ENCODE results near the gene FHAD1. TPM values are rescaled to one million over a fixed set of nuclear protein-coding genes. Genes with fewer than 3 reads are reported as not detected.

The FHAD1 gene
- total RNA-seq, 4 donors from 2014 or later: 1.6 TPM; not detected in 3

DNA sequence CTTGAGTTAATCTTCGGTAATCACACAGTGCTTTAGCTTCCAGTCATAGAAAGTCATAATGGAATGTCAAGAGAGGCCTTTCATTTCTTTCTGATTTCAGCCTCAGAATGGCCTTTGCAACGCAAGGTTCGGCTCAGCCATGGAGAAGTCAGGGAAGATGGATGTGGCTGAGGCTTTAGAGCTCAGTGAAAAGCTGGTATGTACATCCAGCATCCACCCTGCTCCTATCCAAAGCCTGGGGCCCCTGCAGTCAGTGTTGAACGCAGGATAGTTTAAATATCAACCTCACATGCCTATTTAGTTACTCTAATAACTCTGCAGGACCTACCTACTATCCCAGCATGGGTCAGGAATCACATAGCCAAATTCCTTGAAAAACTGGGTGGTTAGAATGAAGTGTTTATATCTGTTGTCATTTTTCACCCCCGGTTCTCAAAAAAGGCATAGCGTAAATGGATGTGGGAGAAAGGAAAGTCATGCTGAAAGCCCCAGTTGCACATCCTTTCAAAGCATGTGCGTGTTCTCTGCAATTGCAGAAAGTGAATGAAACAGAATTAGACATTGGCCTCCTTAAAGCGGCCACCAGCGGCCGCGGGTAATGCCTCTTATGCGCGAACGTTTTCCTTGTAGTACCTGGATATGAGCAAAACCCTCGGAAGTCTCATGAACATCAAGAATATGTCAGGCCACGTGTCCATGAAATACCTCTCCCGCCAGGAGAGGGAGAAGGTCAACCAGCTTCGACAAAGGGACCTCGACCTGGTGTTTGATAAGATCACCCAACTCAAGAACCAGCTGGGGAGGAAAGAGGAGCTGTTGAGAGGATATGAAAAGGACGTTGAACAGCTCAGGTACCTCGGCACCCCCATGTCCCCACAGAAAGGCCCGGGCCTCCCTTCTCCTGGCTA, 133.8 kb downstream of the FHAD1 start:
- H3K4me1 ChIP-seq: no peaks in the 10 kb centered on the region
- no peaks in the 10 kb centered on the region for H3K36me3 ChIP-seq
- DNase-seq (ENCODE audit: low spot score in 2 of 2): no peak
- no peak overlapping the region for H3K27ac ChIP-seq
- WGBS: 92% methylated on average over 22 of the region's 22 CpGs
- H3K27me3 ChIP-seq: no peaks in the 10 kb centered on the region
- no peak overlapping the region for H3K4me3 ChIP-seq
- H3K9me3 ChIP-seq: no peaks in the 10 kb centered on the region
- TF ChIP-seq POLR2AphosphoS5 (IDR thresholded peaks at IDR 0.05) (no peak), POLR2A (IDR thresholded peaks at IDR 0.05) (no peak), EP300 (IDR thresholded peaks at IDR 0.05) (no peak)
- TF ChIP-seq, protein P1, sequence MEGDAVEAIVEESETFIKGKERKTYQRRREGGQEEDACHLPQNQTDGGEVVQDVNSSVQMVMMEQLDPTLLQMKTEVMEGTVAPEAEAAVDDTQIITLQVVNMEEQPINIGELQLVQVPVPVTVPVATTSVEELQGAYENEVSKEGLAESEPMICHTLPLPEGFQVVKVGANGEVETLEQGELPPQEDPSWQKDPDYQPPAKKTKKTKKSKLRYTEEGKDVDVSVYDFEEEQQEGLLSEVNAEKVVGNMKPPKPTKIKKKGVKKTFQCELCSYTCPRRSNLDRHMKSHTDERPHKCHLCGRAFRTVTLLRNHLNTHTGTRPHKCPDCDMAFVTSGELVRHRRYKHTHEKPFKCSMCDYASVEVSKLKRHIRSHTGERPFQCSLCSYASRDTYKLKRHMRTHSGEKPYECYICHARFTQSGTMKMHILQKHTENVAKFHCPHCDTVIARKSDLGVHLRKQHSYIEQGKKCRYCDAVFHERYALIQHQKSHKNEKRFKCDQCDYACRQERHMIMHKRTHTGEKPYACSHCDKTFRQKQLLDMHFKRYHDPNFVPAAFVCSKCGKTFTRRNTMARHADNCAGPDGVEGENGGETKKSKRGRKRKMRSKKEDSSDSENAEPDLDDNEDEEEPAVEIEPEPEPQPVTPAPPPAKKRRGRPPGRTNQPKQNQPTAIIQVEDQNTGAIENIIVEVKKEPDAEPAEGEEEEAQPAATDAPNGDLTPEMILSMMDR (IDR thresholded peaks at IDR 0.05): no peak

DNA sequence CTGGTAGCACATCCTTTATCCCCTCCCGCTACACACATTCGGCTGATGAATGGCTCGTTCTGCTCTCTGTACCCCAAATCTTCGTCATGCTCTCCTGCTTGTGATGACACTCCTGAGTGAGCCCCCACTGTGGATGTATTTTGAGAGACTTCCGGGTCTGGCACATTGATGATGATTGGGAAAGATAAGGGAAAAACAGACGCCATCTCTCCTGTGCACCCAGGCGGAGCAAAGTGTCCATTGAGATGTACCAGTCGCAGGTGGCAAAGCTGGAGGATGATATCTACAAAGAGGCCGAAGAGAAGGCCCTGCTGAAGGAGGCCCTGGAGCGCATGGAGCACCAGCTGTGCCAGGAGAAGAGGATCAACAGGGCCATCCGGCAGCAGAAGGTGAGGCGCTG, 134.8 kb downstream of the FHAD1 start:
- no peaks in the 10 kb centered on the region for H3K36me3 ChIP-seq
- 91% methylated on average over 12 of the region's 12 CpGs for WGBS
- no peaks in the 10 kb centered on the region for H3K4me1 ChIP-seq
- no peaks in the 10 kb centered on the region for H3K9me3 ChIP-seq
- no peaks in the 10 kb centered on the region for H3K27me3 ChIP-seq
- no peak for DNase-seq (ENCODE audit: low spot score in 2 of 2)
- H3K27ac ChIP-seq: no peak overlapping the region
- no peak overlapping the region for H3K4me3 ChIP-seq
- TF ChIP-seq, protein P1 (IDR thresholded peaks at IDR 0.05): no peak
- TF ChIP-seq POLR2A (IDR thresholded peaks at IDR 0.05) (no peak), POLR2AphosphoS5 (IDR thresholded peaks at IDR 0.05) (no peak), EP300 (IDR thresholded peaks at IDR 0.05) (no peak)

DNA sequence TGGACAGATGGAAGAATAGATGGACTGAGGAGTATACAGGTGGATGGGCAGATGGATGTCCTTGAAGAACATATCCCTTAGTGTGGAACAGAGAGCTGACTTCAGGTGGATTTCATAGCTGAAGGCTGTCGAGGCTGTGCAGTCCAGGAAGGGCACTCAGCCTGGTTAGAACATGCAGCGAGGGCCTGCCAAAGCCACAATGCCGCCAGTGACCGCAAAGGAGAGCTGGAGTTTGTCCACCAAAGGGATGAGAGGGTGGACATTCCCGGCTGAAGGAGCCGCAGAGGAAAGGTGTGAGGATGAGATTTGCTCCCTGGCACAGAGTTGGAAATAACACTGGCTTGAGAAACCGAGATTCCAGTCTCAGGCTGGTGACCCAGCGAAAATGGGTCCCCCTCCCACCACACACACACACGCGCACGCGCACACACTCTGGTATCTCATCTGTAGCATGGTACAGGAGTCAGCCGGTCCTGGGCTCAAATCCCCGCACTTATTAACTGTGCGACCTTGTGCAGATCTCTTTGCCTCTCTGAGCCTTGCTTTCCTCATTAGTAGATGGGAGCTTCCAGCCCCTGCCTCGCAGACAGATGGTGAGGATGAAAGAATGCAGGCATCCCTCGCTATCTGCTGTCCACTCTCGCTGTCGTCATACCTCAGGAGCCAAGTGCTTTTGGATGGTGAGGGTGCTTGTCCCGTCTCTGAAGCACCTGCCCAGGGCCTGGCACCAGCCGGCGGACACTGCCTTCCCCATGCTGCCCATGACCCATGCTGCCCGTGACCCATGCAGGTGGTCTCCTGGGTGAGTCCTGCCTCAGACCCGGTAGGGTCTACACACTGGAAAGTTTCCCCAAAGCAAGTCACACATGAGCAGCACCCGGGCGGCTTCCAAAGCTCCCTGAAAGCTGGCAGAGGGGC, 135.8 kb downstream of the FHAD1 start:
- 91% methylated on average over 23 of the region's 26 CpGs for WGBS
- no peak for TF ChIP-seq POLR2A (IDR thresholded peaks at IDR 0.05)
- TF ChIP-seq, protein P1 (IDR thresholded peaks at IDR 0.05): no peak
- no peak for TF ChIP-seq EP300 (IDR thresholded peaks at IDR 0.05)
- no peak for TF ChIP-seq POLR2AphosphoS5 (IDR thresholded peaks at IDR 0.05)
- no peak for DNase-seq (ENCODE audit: low spot score in 2 of 2)

DNA sequence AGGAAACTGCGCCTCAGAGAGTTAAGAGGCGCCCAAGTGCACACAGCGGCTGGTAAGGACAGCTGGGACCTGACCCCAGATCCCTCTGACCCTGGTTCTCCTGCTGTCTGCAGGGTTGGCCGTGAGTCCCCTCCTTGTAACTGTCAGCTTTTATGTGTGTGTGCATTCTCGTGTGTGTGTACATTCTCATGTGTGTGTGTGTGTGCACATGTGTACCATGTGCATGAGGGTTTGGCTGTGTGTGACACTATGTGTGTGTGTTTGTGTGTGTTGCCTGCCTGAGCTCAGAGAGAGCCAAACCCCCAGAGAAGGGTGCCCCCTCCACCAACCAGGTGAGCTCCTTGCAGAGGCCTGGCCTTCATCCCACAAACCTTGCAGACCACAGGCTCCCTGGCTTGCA, 136.8 kb downstream of the FHAD1 start:
- no peaks in the 10 kb centered on the region for H3K27me3 ChIP-seq
- no peaks in the 10 kb centered on the region for H3K36me3 ChIP-seq
- no peaks in the 10 kb centered on the region for H3K9me3 ChIP-seq
- WGBS: 83% methylated on average over 1 of the region's 5 CpGs
- TF ChIP-seq POLR2AphosphoS5 (IDR thresholded peaks at IDR 0.05): no peak
- TF ChIP-seq, protein P1 (IDR thresholded peaks at IDR 0.05): no peak
- no peak for TF ChIP-seq EP300 (IDR thresholded peaks at IDR 0.05)
- TF ChIP-seq POLR2A (IDR thresholded peaks at IDR 0.05): no peak
- no peak for DNase-seq (ENCODE audit: low spot score in 2 of 2)
- H3K4me1 ChIP-seq: no peaks in the 10 kb centered on the region
- no peak overlapping the region for H3K4me3 ChIP-seq
- H3K27ac ChIP-seq: no peak overlapping the region

More for the DNA sequence above, 135.8 kb downstream of the FHAD1 start:
- no peaks in the 10 kb centered on the region for H3K4me1 ChIP-seq
- H3K27me3 ChIP-seq: no peaks in the 10 kb centered on the region
- H3K36me3 ChIP-seq: no peaks in the 10 kb centered on the region
- H3K4me3 ChIP-seq: no peak overlapping the region
- no peaks in the 10 kb centered on the region for H3K9me3 ChIP-seq
- no peak overlapping the region for H3K27ac ChIP-seq
